ENCODE measurements around the gene PRR23E. TPM values are rescaled to one million over a fixed set of nuclear protein-coding genes. Genes with fewer than 3 reads are reported as not detected.

Gene PRR23E
- total RNA-seq, 1 experiment from 2014 or later, result not detected

GRCh38 chr3:127234778-127235177, 41.8 kb downstream of the PRR23E start:
- peaks cover 3% of the 10 kb centered on the region; the same call in 1 of the 2 replicates for H3K9me3 ChIP-seq
- H3K4me1 ChIP-seq, result no peaks in the 10 kb centered on the region
- Mint-ChIP-seq H3K9me3 (ENCODE audit: unreplicated experiment) (peaks cover 12% of the 10 kb centered on the region), H3K36me3 (ENCODE audit: insufficient read depth, unreplicated experiment) (no peaks in the 10 kb centered on the region), H3K27ac (ENCODE audit: unreplicated experiment) (no peak overlapping the region), H3K4me1 (ENCODE audit: low read depth, unreplicated experiment) (no peaks in the 10 kb centered on the region), H3K4me3 (ENCODE audit: unreplicated experiment) (no peak overlapping the region), H3K27me3 (ENCODE audit: insufficient read depth, unreplicated experiment) (peaks cover 7% of the 10 kb centered on the region)
- ChIA-PET CTCF (no interaction called here), POLR2A (no interaction called here)
- H3K4me3 ChIP-seq (ENCODE audit: low read depth, low read length), result no peak overlapping the region
- BruUV-seq (replicated peaks), result no TSS peak
- H3K36me3 ChIP-seq (ENCODE audit: control insufficient read depth, insufficient read depth, low read length), result no peaks in the 10 kb centered on the region
- TF ChIP-seq CTCF (IDR thresholded peaks at IDR 0.05; ENCODE audit: insufficient read depth in 1 of 2, low read depth in 1 of 2, low read length in 1 of 2, severe bottlenecking in 1 of 2, unreplicated experiment in 1 of 2), result no peak
- no peak for DNase-seq
- intact Hi-C loops (cut with micrococcal nuclease; ENCODE audit: unreplicated experiment), result no loop called here
- no peaks in the 10 kb centered on the region for H3K27me3 ChIP-seq (replicated peaks; ENCODE audit: control insufficient read depth, insufficient read depth, low read length)

GRCh38 chr3:127235706-127236105, 42.8 kb downstream of the PRR23E start:
- no TSS peak for BruUV-seq (replicated peaks)
- H3K4me3 ChIP-seq (ENCODE audit: low read depth, low read length), result no peak overlapping the region
- TF ChIP-seq CTCF (IDR thresholded peaks at IDR 0.05; ENCODE audit: insufficient read depth in 1 of 2, low read depth in 1 of 2, low read length in 1 of 2, severe bottlenecking in 1 of 2, unreplicated experiment in 1 of 2), result no peak
- peaks cover 3% of the 10 kb centered on the region; the same call in 1 of the 2 replicates for H3K9me3 ChIP-seq
- Mint-ChIP-seq H3K27ac (ENCODE audit: unreplicated experiment) (no peak overlapping the region), H3K36me3 (ENCODE audit: insufficient read depth, unreplicated experiment) (no peaks in the 10 kb centered on the region), H3K4me3 (ENCODE audit: unreplicated experiment) (no peak overlapping the region), H3K27me3 (ENCODE audit: insufficient read depth, unreplicated experiment) (peaks cover 6% of the 10 kb centered on the region), H3K4me1 (ENCODE audit: low read depth, unreplicated experiment) (no peaks in the 10 kb centered on the region), H3K9me3 (ENCODE audit: unreplicated experiment) (peaks cover 10% of the 10 kb centered on the region)
- ChIA-PET CTCF (no interaction called here), POLR2A (no interaction called here)
- H3K27me3 ChIP-seq (replicated peaks; ENCODE audit: control insufficient read depth, insufficient read depth, low read length), result no peaks in the 10 kb centered on the region
- no peaks in the 10 kb centered on the region for H3K4me1 ChIP-seq
- DNase-seq, result no peak
- intact Hi-C loops (cut with micrococcal nuclease; ENCODE audit: unreplicated experiment), result no loop called here
- no peaks in the 10 kb centered on the region for H3K36me3 ChIP-seq (ENCODE audit: control insufficient read depth, insufficient read depth, low read length)

GRCh38 chr3:127237835-127238234, 44.9 kb downstream of the PRR23E start:
- Mint-ChIP-seq H3K36me3 (ENCODE audit: insufficient read depth, unreplicated experiment) (no peaks in the 10 kb centered on the region), H3K9me3 (ENCODE audit: unreplicated experiment) (peaks cover 18% of the 10 kb centered on the region), H3K4me3 (ENCODE audit: unreplicated experiment) (no peak overlapping the region), H3K27me3 (ENCODE audit: insufficient read depth, unreplicated experiment) (peaks cover 11% of the 10 kb centered on the region), H3K4me1 (ENCODE audit: low read depth, unreplicated experiment) (no peaks in the 10 kb centered on the region), H3K27ac (ENCODE audit: unreplicated experiment) (no peak overlapping the region)
- Histone ChIP-seq H3K27me3 (replicated peaks; ENCODE audit: control insufficient read depth, insufficient read depth, low read length) (no peaks in the 10 kb centered on the region), H3K4me3 (ENCODE audit: low read depth, low read length) (no peak overlapping the region), H3K4me1 (no peaks in the 10 kb centered on the region), H3K9me3 (peaks cover 2% of the 10 kb centered on the region; the same call in 1 of the 2 replicates), H3K36me3 (ENCODE audit: control insufficient read depth, insufficient read depth, low read length) (no peaks in the 10 kb centered on the region)
- no peak for TF ChIP-seq CTCF (IDR thresholded peaks at IDR 0.05; ENCODE audit: insufficient read depth in 1 of 2, low read depth in 1 of 2, low read length in 1 of 2, severe bottlenecking in 1 of 2, unreplicated experiment in 1 of 2)
- POLR2A ChIA-PET, result no interaction called here
- intact Hi-C loops (cut with micrococcal nuclease; ENCODE audit: unreplicated experiment), result no loop called here
- no peak for DNase-seq
- no TSS peak for BruUV-seq (replicated peaks)
- CTCF ChIA-PET, result no interaction called here
